HG02678 (cell line): ENCODE results near the gene PAX2.

Source experiments
- ATAC-seq: cut with Tn5 transposase; IDR thresholded peaks from one replicate; pipeline ENCODE4 v1.9.1; 2021; ENCODE audit warnings: mild to moderate bottlenecking, moderate library complexity; ENCODE audit not compliant: unreplicated experiment

PAX2 gene

DNA sequence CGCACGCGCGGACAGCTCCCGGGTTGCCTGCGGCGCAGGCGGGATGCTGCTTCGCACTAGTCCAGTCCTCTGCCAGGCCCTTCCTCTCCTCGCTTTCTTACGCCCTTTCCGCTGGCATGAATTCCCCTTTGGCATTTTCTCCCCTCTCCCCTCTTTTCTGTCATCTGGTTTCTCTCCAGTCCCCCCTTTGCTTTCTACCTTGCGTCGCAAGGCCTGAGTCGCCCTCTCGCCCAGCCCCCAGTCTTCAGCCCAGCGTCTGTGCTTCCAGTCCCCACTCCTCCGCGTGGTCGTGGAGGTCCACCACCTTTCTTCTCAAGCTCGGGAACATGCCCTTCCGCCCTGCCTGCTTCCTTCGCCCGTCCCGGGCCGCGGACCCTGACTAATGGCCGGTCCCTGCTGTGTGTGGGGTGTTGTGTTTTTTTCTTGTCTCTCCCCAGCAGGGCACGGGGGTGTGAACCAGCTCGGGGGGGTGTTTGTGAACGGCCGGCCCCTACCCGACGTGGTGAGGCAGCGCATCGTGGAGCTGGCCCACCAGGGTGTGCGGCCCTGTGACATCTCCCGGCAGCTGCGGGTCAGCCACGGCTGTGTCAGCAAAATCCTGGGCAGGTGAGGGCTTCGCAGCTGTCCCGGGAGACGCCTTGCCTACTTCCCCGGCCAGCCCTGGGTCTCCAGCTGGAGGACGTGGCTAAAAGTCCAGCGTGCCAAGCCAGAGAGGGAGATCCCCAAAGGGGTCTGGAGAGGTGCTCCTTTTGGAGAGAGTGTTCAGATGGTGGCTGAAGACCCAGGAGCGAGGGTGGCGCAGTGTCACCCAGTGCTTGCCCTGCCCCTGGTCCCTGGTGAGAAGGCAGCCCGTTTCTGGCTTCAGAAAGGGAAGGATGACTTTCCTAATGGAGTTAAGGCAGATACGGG is 4.2 kb downstream of the PAX2 start:
- no peak for ATAC-seq

DNA sequence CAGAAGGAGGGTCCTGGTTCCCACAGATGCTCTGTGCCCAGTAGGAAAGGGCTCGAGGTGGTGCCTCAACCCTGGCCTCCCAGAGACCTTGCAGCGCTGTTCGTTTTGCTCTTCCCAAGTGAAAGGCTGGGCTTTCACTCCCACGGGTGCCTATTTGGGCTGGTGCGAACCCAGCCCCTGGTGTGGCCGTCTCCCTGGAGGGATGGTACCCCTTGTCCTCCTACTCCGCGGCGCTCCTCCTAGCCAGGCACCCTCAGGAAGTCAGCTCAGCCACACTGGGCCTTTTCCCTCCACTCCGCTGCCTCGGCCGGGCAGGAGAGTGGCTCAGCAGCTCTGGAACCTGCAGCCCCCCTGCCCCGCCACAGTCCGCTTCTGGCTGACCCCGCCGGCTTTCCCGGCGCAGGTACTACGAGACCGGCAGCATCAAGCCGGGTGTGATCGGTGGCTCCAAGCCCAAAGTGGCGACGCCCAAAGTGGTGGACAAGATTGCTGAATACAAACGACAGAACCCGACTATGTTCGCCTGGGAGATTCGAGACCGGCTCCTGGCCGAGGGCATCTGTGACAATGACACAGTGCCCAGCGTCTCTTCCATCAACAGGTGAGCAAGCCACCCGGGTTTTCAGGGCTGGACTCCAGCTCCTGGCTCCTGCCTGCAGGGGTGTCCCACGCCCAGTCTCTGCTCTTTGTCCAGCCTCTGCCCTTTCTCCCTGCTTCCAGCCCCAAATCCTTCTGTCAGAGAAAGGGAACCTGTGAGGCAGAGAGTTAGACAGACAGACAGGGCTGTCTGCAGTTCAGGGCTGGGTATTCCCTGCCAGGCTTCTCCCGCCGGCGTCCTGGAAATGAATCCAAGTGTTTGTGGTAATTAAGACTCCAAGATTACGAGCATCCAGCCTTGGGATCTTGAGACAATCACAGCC is 5.2 kb downstream of the PAX2 start:
- no peak for ATAC-seq

DNA sequence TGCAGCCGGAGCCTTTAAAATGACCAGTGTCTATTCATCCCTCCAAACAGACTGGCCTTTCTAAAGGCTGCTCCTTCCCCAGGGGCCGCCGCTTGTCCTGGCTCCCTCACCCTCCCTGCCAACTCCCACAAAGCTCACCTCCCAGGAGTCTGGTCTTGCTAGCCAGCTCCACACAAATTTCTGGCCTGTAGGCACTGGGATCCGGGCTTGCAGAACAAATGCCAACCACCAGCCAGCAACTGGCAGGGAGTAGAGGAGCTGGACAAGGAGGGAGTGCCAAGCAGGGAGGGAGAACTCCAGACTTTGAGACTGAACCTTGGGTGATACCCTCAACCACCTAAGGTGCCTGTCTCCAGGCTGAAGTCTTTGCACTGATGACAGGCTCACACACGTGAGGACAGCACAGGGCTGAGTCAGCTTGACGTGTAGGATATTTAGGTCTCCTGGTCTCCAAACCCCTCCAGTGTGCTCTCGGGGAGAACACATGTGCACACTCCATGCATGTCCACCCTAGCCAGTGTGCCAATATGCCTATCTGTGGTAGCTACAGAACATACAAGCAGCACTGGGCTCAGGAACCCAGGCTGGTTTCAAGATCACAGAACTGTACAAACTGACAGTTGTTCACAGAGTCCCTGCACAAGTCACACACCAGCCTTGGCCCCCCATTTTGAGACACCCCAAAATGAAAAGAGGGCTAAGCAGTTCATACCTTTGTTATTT is 6.0 kb downstream of the PAX2 start:
- ATAC-seq = no peak

DNA sequence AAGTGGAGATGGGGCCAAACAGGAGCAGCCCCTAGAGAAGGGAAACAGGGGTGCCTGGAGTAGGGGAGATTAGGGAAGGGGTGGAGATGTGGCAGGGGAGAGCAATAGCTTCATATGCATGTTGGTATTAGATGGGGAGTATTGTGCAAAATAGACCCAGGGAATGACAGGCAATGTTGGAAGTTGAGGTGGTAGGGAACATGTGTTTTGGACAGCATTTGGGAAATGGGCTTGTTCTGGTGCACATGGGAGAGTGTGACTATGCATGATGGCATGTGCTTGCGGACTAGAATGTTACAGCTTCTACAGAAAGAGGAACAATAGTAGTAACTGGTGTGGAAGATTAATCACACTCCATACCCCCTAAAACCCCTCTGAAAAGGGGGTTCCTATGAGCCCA is 10.4 kb downstream of the PAX2 start:
- no peak for ATAC-seq

DNA sequence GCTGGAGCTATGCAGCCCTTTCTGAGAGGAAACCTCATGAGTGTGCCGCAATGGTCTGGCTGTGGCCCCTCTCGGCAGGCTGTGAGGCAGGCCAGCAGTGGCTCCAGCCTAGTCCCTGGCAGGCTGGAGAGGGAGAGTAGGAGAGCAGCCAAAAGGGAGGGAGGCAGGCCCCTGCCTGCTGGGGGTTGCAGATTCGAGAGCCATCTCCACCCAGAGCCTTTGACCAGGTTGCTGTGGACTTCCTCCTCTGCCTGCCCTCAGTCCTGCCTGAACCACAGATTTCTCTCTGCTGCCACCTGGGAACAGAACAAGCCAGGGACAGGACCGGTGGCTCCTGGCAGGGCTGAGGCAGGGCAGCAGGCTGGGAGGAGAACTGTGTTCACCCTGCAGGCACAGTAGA is 13.9 kb downstream of the PAX2 start:
- ATAC-seq = no peak

DNA sequence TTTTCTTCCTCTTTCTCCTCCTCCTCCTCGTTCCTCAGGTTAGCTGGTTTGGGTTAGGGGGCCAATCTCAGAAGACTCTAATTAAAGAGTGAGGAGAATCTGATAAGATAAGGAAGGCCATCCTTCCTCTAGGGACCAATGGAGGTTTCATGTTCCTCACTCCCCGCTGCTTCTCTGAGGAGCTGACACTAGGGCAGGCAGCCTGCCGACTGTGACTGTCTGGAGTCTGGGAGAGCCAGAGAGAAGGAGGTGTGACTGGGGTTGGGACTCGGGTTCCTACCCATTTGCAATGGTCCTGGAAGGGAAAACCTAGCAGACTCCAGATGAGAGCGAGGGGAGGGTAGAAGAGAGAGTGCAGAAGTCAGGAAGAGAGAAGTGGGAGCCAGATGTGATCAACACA is 15.3 kb downstream of the PAX2 start:
- ATAC-seq = no peak

DNA sequence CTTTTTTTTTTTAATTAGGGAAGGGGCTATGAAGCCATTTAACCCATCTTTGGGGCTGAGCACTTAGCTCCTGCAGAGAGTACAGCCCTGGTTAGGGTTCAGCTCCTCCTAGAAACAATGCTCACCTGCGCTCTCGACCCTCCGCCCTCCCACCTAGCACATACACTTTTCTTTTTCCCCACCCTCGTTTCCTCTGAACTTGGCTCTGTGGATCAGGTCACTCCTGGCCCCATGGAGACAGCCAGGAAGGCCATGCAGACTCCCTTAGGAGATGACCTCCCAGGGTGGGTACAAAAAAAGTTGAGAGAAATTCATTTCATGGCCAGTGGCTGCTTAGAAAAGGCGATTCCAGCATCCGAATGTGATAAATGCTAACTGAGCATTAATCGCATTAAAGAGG is 15.8 kb downstream of the PAX2 start:
- ATAC-seq = no peak

DNA sequence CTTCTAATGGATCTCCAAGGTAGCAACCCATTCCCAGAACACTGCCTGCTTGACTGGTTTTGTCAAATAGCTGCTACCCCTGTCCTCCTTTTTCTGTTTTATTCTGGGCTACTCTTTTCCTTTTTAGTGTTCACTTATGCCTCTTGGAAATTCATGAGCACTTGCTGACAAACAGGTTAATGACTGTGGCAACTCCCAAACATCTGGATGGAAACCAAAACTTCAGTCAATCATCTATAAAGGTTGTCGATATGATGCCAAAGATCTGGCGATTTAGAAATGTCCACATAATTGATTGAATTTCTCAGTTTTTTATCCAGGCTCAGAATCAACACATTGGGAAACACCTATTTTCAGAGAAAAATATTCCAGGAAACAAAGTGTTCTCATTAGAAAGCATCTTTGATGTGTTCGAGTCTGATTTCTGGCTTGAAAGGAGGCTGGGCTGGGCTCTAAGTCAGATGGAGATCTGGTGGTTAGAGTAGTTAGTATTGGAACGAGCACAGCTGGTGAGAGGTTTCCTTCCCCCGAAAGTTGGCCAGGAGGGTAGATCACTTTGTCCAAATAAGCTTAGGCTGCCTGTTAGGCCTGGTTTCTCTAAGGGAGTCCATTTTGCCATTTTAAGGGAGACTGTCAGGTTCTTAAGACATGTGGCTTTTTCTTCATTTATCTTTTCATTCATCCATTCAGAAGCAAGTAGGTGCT is 17.8 kb downstream of the PAX2 start:
- ATAC-seq = no peak

DNA sequence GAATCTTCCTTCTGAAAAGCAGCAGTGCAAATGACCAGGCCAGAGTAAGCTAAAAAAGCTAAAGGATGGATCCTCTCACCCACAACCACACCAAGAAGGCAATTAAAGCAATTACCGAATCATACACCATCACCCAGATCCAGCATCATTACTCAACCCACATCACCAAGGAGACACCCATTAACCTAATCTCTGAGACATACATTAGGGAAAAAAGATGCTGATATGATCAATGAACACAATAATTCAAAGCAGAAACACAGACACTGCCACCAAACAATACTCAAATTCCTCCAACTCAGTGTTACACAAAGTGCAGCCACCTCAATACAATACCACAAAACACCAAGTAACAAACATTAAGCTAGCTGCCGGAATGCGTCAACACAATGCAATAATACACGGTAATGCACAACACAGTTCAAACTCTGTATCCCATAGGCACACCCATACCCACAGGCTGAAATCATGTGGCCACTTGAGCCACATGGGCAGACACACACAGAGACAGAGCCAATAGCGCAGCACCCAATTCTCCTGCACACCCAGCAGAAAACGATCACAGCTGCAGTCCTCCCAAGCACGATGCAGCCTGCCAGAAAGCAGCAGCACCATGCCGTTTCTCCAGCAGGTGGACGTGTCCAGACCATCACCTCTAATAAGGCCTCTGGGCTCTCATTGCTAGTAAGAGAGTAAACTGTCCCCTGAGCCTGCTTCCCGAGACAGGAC is 21.5 kb downstream of the PAX2 start:
- ATAC-seq = no peak

DNA sequence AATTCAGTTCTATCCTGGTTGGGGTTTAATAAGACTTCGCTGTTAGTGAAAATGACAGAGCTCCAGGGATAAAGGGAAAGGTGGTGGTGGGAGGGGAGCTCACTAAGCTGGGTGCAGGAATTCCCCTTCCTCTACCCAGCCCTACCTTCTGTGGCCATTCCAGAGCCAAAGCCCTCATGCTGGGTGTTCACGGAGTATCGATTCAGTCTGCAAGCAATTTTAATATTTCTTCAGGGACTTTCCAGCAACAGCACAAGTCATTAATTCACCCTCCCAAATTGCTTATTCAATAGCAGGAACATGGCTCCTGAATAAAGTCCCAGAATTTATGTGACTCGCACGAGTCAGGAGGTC is 22.0 kb downstream of the PAX2 start:
- ATAC-seq = no peak

DNA sequence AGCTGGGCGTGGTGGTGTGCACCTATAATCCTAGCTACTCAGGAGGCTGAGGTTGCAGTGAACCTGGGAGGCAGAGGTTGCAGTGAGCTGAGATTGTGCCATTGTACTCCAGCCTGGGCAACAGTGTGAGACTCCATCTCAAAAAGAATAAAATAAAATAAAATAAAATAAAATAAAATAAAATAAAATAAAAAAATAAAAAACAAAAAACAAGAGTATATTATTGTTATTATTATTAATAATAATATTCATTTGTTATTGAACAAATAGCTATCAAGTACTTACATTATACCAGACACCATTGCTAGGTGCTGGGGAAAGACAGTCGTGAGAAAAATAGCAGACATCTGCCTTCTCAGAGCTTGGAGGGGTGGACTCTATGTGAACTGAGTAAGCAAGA is 24.1 kb downstream of the PAX2 start:
- ATAC-seq = no peak

DNA sequence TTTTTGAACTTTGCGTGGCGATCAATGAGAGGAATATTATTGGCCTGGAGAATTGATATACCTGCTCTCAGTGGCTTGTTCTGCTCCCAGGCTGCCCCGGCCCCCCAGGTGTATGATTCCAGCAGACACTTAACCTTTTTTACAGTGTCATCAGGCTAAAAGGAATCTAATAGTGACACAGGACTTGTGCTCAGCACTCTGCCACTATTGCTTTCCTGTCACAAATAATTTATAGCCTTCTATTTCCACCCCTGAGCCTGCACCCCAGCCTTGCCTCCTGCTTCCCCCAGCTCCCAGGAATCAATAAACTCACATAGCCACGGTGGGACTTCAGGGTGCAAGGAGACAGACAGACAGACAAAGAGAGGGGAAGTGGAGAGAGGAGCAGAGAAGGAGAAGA is 28.3 kb downstream of the PAX2 start:
- ATAC-seq = no peak

DNA sequence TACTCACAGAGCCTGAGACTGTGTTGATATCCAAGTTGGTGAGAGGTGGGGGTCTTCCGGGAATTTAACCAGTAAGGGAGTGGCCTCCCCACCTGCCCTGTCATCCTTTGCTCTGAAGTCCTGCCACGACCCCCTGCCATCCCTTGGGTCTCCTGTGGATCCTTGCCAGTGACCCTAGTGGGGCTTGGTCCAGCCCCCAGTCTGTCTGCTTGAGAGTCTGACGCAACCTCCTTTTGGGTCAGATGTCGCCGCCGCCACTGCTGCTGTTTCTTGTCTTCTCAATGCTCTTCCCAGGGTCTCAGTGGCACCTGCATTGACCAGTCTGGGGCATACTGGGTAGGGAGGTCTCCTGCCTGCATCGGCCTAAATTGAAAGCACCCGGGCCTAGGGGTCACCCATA is 28.8 kb downstream of the PAX2 start:
- ATAC-seq = no peak

DNA sequence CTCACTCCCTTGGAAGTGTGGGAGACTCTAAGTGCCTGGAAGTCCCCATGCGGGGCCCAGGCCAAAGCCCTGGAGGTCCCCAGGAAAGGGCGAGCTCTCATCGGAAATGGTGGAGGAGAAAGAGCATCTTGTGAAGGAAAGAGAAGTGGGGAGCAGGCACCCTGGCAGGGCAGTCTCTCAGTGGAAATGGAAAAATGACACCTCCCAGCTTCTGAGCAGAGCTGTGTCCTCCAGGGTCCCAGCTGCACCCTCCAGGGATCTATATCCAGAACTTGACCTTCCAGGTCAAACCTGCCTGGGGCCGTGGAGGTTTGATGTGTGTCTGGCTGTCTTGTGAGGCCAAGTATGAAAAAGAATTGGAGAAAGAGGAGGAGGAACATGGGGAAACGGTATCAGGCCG is 29.5 kb downstream of the PAX2 start:
- no peak for ATAC-seq

DNA sequence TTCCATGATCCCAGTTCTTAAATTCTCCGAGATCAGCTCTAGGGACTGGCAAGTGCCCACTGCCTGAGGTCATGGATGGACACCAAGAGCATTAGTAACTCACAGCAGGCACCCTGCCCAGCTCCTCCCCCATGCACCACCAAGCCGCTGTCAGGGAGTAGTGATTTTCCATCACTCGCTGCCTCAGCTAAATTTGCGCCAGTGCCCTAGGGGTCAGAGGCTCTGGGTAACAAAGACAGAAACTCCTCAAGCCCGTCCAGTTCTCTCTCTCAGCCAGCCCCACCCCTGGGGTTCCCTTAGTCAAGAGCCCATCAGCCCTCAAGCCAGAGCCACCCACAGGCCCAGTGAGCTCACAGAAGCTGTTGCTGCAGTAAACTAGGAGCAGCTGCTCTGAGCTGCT is 30.0 kb downstream of the PAX2 start:
- no peak for ATAC-seq

DNA sequence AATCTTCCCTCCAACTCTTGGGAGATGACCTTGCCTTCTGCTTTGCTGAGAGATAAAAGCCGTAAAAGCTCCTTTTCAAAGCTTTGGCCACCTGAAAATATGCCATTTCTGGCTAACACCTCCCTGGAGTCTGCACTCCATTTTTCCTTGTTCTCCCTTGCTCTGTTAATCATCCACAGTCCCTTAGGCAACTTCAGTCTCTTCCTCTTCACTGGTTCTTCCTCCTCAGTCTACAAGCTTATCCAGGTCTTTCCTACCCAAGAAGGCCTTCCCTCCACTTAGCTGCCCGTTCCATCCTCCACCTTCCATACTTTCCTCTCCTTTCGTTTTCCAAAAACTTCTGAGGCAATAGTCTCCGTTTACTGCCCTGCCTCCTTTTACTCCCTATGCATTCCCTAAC is 30.5 kb downstream of the PAX2 start:
- ATAC-seq = no peak

DNA sequence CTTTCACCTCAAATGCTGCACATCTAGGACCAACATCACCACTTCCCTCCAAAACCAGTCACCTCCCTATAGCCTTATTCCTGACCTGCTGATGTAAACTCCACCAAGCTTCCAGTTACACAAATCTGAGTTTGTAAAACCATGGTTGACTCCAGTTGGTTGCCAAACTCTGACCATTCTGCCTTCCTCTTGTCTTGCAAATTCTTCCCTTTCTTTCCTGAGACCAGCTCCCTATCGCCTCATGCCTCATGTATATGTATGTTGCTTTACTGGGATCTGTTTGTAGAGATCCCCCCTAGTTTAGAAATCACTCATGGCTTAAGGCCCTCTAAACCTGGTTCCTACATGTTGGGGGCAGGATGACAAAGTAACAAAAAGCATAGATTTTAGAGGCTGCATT is 31.3 kb downstream of the PAX2 start:
- no peak for ATAC-seq

DNA sequence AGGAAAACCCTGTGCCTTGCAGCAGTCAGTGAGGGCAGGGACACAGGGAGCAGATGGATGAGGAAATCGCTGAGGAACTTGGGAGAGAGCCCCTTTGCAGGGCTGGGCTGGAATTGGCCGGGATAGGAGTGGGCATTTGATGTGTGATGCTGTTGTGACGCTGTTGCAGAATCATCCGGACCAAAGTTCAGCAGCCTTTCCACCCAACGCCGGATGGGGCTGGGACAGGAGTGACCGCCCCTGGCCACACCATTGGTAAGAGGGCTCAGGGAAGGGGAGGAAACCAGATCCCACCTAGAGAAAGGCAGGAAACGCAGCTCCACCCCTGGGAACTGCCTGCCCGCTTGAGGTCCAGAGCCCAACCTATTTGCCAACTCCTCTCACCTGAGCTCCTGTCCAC is 33.9 kb downstream of the PAX2 start:
- no peak for ATAC-seq

DNA sequence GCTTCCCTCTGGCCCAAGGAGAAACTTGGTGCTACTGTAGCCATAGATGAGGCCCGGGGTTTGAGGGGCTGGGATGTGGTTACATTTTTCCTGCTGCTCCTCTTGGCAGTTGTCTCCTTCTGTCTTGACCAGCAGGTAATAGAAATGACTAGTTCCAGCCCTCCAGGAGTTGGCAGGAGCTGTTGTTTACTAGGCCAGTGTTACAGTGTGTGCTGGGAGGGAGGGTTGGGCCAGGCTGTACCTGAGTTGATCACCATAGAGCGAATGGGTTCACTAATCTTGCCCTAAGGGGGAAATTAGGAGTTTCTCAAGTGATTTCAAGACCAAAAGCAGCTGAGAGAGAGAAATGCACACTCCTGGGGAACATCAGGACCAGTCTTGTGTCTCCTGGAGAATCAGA is 34.9 kb downstream of the PAX2 start:
- ATAC-seq = no peak

DNA sequence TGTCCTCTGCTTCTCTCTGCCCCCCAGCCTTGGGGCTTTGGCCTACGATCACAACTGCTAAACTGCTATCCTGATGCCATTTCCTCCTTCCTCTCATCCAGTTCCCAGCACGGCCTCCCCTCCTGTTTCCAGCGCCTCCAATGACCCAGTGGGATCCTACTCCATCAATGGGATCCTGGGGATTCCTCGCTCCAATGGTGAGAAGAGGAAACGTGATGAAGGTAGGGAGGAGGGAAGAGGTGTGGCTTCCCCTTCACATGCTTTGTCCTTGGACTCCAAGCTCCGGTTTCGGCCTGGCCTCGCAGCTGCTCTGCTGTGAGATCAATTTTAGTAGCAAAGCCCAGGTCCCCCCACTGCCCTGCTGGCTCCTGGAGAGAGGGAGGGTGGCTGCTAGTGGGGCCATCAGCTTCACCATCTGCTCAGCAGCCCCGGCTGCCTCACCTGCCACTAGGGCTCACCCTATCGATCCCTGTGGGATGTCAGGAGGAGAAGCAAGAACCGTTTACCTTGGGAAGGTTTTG is 35.8 kb downstream of the PAX2 start:
- no peak for ATAC-seq
